ENCODE measurements around the gene SCMH1. TPM values are rescaled to one million over a fixed set of nuclear protein-coding genes. Genes with fewer than 3 reads are reported as not detected.

Gene SCMH1
- polyA plus RNA-seq, 1 donor = 49.8 TPM

GRCh38 chr1:41025979-41026819 is 215.9 kb downstream of the SCMH1 start:
- DNase-seq = no peak

- no peak for DNase-seq
Observed at GRCh38 chr1:41024953-41025352, 217.2 kb downstream of the SCMH1 start.

- no peak for DNase-seq
Observed at GRCh38 chr1:41023279-41023990, 218.7 kb downstream of the SCMH1 start.

GRCh38 chr1:41022424-41022823 is 219.7 kb downstream of the SCMH1 start:
- no peak for DNase-seq

GRCh38 chr1:41021526-41022308 is 220.4 kb downstream of the SCMH1 start, which contains the start of gene SLFNL1:
Gene SLFNL1 (minus strand): TSS chr1:41021725. CDS start chr1:41020660, 1,065 bp downstream.
- peak; percentile 44 for DNase-seq

- DNase-seq = no peak
Observed at GRCh38 chr1:41020654-41021053, 221.5 kb downstream of the SCMH1 start.

- DNase-seq = no peak
Observed at GRCh38 chr1:41020109-41020576, 222.0 kb downstream of the SCMH1 start.

- DNase-seq = no peak
Observed at GRCh38 chr1:41019353-41019745, 222.8 kb downstream of the SCMH1 start.

GRCh38 chr1:41018018-41018410 is 224.1 kb downstream of the SCMH1 start:
- no peak for DNase-seq

- no peak for DNase-seq
Observed at GRCh38 chr1:41017141-41018017, 224.7 kb downstream of the SCMH1 start.

GRCh38 chr1:41015897-41016470 is 226.1 kb downstream of the SCMH1 start:
- no peak for DNase-seq

- no peak for DNase-seq
Observed at GRCh38 chr1:41015281-41015896, 226.7 kb downstream of the SCMH1 start.

GRCh38 chr1:41014871-41015270 is 227.2 kb downstream of the SCMH1 start:
- DNase-seq = no peak

- DNase-seq = no peak
Observed at GRCh38 chr1:41013796-41014195, 228.3 kb downstream of the SCMH1 start.

GRCh38 chr1:41013024-41013423 is 229.1 kb downstream of the SCMH1 start:
- no peak for DNase-seq

GRCh38 chr1:41010345-41010744 is 231.8 kb downstream of the SCMH1 start:
- DNase-seq = no peak

- no peak for DNase-seq
Observed at GRCh38 chr1:41009466-41009865, 232.6 kb downstream of the SCMH1 start.

GRCh38 chr1:41006942-41007865 is 234.9 kb downstream of the SCMH1 start:
- DNase-seq = no peak

- no peak for DNase-seq
Observed at GRCh38 chr1:41005876-41006275, 236.2 kb downstream of the SCMH1 start.
